DOHH2 (cell line): ENCODE measurements around the gene ETV5.

Experiments
- H3F3A ChIP-seq: fragments of 200-600 bp; sonication (generic), shearing (Covaris generic); 2 replicates; pipeline ENCODE4 v1.6.0; 2016; ENCODE audit warnings: antibody characterized with exemption, mild to moderate bottlenecking; ENCODE audit not compliant: control insufficient read depth, insufficient read depth
- H3K27ac ChIP-seq: fragments of 200-600 bp; sonication (generic); 2 replicates; pipeline ENCODE4 v1.5.1; 2014; ENCODE audit warnings: low read depth, mild to moderate bottlenecking, low read length, moderate library complexity
- H3K27me3 ChIP-seq: fragments of 200-600 bp; sonication (generic); 2 replicates; pipeline ENCODE4 v1.6.1; 2014; ENCODE audit warnings: mild to moderate bottlenecking, low read length, mixed read lengths; ENCODE audit not compliant: control insufficient read depth
- H3K36me3 ChIP-seq: fragments of 200-600 bp; sonication (generic); 2 replicates; pipeline ENCODE4 v1.6.1; 2014; ENCODE audit warnings: mild to moderate bottlenecking, low read length, moderate library complexity, mixed read lengths; ENCODE audit not compliant: control insufficient read depth
- H3K4me1 ChIP-seq: fragments of 200-600 bp; sonication (generic); 2 replicates; pipeline ENCODE4 v1.6.1; 2014; ENCODE audit warnings: mild to moderate bottlenecking, low read length, mixed read lengths; ENCODE audit not compliant: control insufficient read depth
- H3K4me2 ChIP-seq: fragments of 200-600 bp; sonication (generic); 2 replicates; pipeline ENCODE4 v1.6.0; 2014; ENCODE audit warnings: mild to moderate bottlenecking, low read length, moderate library complexity
- H3K4me3 ChIP-seq: fragments of 200-600 bp; sonication (generic); 2 replicates; pipeline ENCODE4 v1.5.1; 2014; ENCODE audit warnings: mild to moderate bottlenecking, low read length, mixed read lengths
- H3K79me2 ChIP-seq: fragments of 200-600 bp; sonication (generic); 2 replicates; pipeline ENCODE4 v1.6.1; 2014; ENCODE audit warnings: mild to moderate bottlenecking, low read length, mixed read lengths; ENCODE audit not compliant: control insufficient read depth
- H3K9me2 ChIP-seq: fragments of 200-600 bp; sonication (generic); replicated peaks from 2 replicates; pipeline ENCODE4 v1.6.1; 2014; ENCODE audit warnings: mild to moderate bottlenecking, low read length, mixed read lengths; ENCODE audit not compliant: control insufficient read depth
- H3K9me3 ChIP-seq: fragments of 200-600 bp; sonication (generic); 2 replicates; pipeline ENCODE4 v1.6.1; 2014; ENCODE audit warnings: antibody characterized with exemption, low read length, mixed read lengths; ENCODE audit not compliant: control insufficient read depth, insufficient read depth
- H4K20me1 ChIP-seq: fragments of 200-600 bp; sonication (generic); 2 replicates; pipeline ENCODE4 v1.6.0; 2014; ENCODE audit warnings: low read depth, mild to moderate bottlenecking, antibody characterized with exemption, low read length, moderate library complexity; ENCODE audit not compliant: control insufficient read depth, insufficient read depth
- EZH2phosphoT487 ChIP-seq: fragments of 200-600 bp; sonication (generic); IDR thresholded peaks from 2 replicates; pipeline ENCODE4 v1.6.1; 2017; ENCODE audit warnings: borderline replicate concordance, mild to moderate bottlenecking, antibody characterized with exemption, low read length, moderate library complexity, mixed read lengths
- TF ChIP-seq, protein P1 (sequence below): fragments of 200-600 bp; sonication (generic); IDR thresholded peaks from one replicate; pipeline ENCODE4 v1.5.1; 2014; ENCODE audit warnings: antibody characterized with exemption, mild to moderate bottlenecking, low read depth, low read length; ENCODE audit not compliant: poor library complexity, severe bottlenecking

Gene ETV5

DNA sequence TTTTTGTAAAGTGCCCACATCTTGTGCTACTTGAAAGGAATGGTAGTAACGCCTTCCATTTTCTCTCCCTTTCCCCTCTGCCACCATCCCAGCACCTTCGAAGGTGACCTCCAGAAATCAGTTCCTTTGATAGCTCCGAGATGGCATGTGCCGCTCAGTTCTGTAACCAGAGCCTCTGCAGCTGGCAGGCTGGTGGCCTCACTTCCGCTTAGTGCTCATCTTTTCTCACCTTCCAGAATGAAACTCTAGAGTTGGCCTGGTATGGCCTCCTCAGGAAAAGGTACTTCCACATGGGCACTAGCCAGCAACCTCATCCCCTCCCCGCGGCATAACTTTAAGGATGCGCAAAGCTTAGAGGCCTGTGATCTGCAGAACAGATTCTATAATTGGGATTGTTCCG, 38.8 kb downstream of the ETV5 start:
- H3K4me2 ChIP-seq = no peak overlapping the region
- TF ChIP-seq EZH2phosphoT487 = no peak
- TF ChIP-seq, protein P1, sequence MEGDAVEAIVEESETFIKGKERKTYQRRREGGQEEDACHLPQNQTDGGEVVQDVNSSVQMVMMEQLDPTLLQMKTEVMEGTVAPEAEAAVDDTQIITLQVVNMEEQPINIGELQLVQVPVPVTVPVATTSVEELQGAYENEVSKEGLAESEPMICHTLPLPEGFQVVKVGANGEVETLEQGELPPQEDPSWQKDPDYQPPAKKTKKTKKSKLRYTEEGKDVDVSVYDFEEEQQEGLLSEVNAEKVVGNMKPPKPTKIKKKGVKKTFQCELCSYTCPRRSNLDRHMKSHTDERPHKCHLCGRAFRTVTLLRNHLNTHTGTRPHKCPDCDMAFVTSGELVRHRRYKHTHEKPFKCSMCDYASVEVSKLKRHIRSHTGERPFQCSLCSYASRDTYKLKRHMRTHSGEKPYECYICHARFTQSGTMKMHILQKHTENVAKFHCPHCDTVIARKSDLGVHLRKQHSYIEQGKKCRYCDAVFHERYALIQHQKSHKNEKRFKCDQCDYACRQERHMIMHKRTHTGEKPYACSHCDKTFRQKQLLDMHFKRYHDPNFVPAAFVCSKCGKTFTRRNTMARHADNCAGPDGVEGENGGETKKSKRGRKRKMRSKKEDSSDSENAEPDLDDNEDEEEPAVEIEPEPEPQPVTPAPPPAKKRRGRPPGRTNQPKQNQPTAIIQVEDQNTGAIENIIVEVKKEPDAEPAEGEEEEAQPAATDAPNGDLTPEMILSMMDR = no peak

DNA sequence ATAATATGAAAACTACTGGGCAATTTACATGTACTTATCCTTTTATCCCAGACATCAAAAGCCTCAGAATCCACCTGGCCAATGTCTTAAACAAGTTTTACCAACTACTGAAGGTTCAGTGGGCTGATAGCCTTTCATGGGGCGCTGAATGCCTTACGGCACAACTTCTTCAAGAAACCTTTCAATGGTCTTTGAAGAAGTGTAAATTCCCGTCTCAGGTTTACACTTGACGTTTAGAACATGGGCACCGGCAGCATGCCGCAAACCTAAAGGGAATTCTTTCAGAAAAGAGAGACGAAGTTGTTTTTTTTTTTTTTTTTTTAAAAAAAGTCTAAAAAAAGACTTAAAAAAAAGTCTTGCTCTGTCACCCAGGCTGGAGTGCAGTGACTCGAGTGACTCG, 39.7 kb downstream of the ETV5 start:
- H3F3A ChIP-seq = no peaks in the 10 kb centered on the region
- no peaks in the 10 kb centered on the region for H3K79me2 ChIP-seq
- H3K4me3 ChIP-seq = no peak overlapping the region
- H3K27ac ChIP-seq = no peak overlapping the region
- peaks cover 17% of the 10 kb centered on the region for H3K27me3 ChIP-seq
- no peak overlapping the region for H3K4me2 ChIP-seq
- no peaks in the 10 kb centered on the region for H3K9me3 ChIP-seq
- no peaks in the 10 kb centered on the region for H3K9me2 ChIP-seq
- no peaks in the 10 kb centered on the region for H3K4me1 ChIP-seq
- no peaks in the 10 kb centered on the region for H3K36me3 ChIP-seq
- no peaks in the 10 kb centered on the region for H4K20me1 ChIP-seq
- no peak for TF ChIP-seq EZH2phosphoT487
- TF ChIP-seq, protein P1 = no peak

More for the DNA sequence above, 38.8 kb downstream of the ETV5 start:
- no peaks in the 10 kb centered on the region for H3F3A ChIP-seq
- no peaks in the 10 kb centered on the region for H3K9me2 ChIP-seq
- H3K36me3 ChIP-seq = no peaks in the 10 kb centered on the region
- no peaks in the 10 kb centered on the region for H3K79me2 ChIP-seq
- no peak overlapping the region for H3K27ac ChIP-seq
- peaks cover 11% of the 10 kb centered on the region for H3K27me3 ChIP-seq
- no peak overlapping the region for H3K4me3 ChIP-seq
- H4K20me1 ChIP-seq = no peaks in the 10 kb centered on the region
- H3K9me3 ChIP-seq = 0 out of 2 replicates have a peak, but pooled peaks cover 2% of the 10 kb centered on the region
- H3K4me1 ChIP-seq = no peaks in the 10 kb centered on the region

DNA sequence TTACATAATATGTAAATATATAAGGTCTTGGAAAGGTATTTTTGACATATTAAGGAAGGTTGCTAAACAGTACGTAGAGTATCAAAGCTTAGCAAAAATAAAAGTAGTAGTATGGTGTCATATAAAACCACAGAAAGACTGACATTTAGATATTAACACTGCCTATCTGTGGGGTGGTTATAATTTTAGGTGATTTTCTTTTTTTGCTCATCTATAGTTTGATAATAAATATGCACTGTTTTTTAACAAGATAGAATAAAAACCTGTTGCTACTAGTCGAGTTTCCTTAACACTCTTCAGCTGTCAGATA, 40.7 kb downstream of the ETV5 start:
- no peak overlapping the region for H3K4me2 ChIP-seq
- no peaks in the 10 kb centered on the region for H4K20me1 ChIP-seq
- no peak overlapping the region for H3K4me3 ChIP-seq
- no peaks in the 10 kb centered on the region for H3K4me1 ChIP-seq
- peaks cover 17% of the 10 kb centered on the region for H3K27me3 ChIP-seq
- no peak for TF ChIP-seq EZH2phosphoT487
- TF ChIP-seq, protein P1 = no peak
- no peaks in the 10 kb centered on the region for H3K36me3 ChIP-seq
- H3K9me2 ChIP-seq = no peaks in the 10 kb centered on the region
- no peaks in the 10 kb centered on the region for H3K79me2 ChIP-seq
- H3K27ac ChIP-seq = no peak overlapping the region
- no peaks in the 10 kb centered on the region for H3F3A ChIP-seq
- no peaks in the 10 kb centered on the region for H3K9me3 ChIP-seq
